ENCODE measurements around the gene CPLX3.

The CPLX3 gene

GRCh38 chr15:74807282-74807681 is 19.1 kb upstream of the CPLX3 start:
- no peak for DNase-seq

DNA sequence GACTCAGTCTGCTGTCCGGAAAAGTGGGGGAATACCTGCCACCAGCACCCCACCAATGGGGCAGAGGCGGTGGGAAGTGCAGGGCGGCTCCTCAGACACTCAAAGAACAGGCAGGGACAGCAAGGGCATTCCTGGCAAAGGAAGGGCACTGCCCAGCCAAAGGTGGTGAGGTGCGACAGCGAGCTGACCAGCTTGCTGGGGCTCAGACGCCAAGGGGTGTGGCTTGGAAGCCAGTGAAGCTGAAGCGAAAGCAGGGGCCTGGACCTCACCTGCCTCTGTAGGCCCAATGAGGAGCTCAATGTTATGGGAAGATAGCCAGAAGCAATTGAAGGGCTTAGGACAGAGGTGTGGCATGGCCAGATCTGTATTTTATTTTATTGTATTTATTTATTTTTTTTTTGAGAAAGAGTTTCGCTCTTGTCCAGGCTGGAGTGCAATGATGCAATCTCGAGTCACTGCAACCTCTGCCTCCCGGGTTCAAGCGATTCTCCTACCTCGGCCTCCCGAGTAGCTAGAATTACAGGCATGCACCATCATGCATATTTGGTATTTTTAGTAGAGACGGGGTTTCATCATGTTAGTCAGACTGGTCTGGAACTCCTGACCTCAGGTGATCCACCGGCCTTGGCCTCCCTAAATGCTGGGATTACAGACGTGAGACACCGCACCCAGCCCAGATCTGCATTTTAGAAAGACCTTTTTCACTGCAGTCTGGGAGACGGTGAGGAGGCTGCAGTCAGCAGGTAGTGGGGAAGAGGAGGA is 18.2 kb upstream of the CPLX3 start:
- peak; percentile 42 for DNase-seq

DNA sequence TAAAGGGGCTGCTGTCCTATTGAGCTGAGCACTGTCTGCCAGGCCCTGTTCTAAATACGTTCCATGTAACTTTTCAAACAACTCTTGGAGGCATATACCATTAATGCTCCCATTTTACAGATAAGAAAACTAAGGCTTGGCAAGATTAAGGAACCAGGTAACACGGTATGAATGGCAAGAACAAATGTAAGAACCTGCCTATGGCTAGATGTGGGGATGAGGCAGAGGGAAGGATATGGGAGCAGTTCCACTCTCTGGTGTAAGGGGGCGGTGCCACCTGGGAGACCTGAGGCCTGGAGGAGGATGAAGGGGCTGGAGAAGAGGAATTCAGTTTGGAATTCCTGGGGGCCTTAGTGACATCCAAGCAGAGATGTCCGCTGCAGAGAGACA is 17.6 kb upstream of the CPLX3 start:
- no peak for DNase-seq

GRCh38 chr15:74809242-74809641 is 17.2 kb upstream of the CPLX3 start:
- DNase-seq = no peak

DNA sequence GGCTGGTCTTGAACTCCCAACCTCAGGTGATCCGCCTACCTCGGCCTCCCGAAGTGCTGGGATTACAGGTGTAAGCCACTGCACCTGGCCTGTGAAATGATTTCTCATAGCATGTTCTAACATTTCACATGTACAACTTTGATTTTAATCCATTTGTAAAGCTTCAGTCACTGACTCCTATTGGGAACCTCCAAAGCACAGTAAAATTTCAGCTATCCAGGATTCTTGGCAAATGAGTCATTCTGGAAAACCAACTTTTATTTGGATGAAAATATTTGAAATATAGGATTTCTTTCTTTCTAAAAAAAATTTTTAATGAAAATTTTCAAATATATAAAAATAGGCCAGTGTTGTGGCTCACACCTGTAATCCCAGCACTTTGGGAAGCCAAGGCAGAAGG is 16.5 kb upstream of the CPLX3 start:
- DNase-seq = no peak

- no peak for DNase-seq
Observed at GRCh38 chr15:74812533-74812932, 13.9 kb upstream of the CPLX3 start, which contains the start of gene LMAN1L. Gene LMAN1L, plus strand, starts transcription at chr15:74812835. Its CDS starts 20 bp downstream, at chr15:74812855.

GRCh38 chr15:74815121-74815934 is 11.1 kb upstream of the CPLX3 start:
- no peak for DNase-seq

DNA sequence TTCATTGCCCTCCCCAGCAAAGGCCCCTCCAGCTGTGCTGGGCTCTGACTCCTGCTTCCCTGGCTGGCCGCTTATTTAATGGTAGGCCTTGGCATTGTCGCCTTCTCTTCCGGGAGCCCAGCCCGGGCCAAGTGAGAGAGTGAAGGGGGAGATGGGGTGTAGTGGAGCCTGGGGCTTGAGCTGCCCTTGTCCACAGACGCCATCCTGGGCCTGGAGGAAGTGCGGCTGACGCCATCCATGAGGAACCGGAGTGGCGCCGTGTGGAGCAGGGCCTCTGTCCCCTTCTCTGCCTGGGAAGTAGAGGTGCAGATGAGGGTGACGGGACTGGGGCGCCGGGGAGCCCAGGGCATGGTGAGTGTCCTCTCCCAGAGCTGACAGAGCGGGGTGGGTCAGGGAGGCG is 10.5 kb upstream of the CPLX3 start:
- no peak for DNase-seq

- no peak for DNase-seq
Observed at GRCh38 chr15:74816624-74817369, 9.6 kb upstream of the CPLX3 start.

DNA sequence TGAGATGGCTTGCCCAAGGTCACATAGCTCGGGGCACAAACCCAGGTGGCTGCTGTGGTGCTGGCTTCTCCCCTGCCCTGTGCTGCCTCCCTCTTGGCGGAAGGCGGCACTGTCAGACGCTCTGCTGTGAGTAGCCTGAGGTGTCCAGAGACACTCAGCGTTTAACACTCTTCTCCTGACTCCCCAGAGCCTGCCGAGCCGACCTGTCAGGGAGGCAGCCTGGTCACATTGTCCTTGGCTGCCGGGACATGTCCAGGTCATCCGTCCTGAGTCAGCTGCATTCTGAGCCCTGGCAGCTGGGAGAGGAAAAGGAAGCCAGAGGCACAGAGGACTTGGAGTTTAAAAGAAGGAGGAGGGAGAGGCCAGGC is 9.1 kb upstream of the CPLX3 start:
- no peak for DNase-seq

- no peak for DNase-seq
Observed at GRCh38 chr15:74820056-74820455, 6.4 kb upstream of the CPLX3 start.

DNA sequence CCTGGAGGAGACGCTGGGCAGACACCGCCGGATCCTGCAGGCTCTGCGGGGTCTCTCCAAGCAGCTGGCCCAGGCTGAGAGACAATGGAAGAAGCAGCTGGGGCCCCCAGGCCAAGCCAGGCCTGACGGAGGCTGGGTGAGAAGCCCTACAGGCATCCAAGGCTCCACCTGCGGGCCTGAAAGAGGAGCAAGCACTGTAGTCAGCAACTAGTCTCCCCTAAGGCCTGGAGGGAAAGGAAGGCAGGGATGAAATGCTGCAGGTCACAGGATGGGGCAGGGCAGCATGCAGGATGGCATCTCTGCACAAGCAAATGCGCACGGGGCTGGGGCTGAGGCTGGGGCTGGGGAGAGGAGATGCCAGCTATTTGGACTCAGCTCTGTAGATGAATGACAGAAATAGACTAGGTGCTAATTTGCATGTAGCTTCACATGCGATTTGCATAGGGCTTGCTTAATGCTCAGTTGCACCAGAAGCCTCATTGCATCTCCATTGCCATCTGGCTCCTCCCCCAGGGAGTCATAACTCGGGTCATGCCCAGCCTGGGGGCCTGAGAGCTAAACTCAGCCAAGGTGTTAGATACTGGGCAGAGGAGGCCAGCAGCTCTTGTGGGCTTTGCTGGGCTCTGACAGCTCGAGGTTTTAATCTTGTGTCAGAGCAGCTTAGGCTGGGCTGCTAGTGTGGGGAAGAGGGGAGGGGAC is 5.2 kb upstream of the CPLX3 start:
- no peak for DNase-seq

DNA sequence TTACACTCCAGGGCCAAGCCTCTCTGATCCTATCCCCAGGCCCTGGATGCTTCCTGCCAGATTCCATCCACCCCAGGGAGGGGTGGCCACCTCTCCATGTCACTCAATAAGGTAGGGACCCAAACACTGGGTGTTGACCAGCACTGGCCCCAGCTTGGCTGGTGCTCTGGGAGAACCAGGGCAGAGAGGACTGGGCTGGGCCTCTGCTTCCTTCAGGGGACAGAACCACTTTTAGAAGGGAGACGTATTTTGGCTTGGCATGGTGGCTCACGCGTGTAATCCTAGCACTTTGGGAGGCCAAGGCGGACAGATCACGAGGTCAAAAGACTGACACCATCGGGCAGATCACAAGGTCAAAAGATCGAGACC is 4.7 kb upstream of the CPLX3 start:
- no peak for DNase-seq

- no peak for DNase-seq
Observed at GRCh38 chr15:74822233-74822632, 4.2 kb upstream of the CPLX3 start.

DNA sequence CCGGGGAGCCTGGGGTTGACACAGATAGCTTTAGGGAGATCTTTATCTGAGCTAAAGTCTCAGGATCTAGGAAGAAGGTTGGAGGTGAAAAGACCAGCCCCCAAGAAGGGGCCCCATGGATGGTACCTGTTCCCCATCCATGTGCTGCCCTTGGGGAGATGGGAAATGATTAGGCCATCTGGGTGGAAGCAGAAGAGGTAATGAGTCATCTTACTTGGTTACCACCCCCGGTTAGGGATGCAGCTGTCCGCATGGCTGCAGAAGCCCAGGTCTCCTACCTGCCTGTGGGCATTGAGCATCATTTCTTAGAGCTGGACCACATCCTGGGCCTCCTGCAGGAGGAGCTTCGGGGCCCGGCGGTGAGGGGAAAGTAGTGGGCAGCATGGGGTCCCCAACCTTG is 3.1 kb upstream of the CPLX3 start:
- DNase-seq = no peak

GRCh38 chr15:74824976-74825375 is 1.5 kb upstream of the CPLX3 start:
- DNase-seq = no peak

GRCh38 chr15:74825866-74826265 is 561 bp upstream of the CPLX3 start:
- no peak for DNase-seq

DNA sequence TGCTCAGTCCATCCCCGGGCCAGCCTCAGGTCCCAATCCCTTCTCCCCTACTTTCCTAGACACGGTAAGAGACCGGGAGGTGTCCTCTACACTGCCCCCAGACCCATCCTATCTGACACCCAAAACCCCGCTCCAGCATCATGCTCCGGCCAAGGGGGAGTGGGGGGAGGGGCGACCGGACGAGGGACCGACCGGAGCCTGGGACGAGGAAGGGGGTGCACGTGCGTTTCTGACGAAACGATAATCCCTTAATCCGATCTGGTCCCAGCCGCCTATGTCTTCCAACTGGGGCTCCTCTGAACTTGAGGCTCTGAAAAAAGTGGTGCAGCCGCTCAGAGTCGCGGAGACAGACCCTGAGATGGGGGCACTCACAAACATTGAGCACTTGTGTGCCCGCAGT is 494 bp downstream of the CPLX3 start:
- DNase-seq = no peak

DNA sequence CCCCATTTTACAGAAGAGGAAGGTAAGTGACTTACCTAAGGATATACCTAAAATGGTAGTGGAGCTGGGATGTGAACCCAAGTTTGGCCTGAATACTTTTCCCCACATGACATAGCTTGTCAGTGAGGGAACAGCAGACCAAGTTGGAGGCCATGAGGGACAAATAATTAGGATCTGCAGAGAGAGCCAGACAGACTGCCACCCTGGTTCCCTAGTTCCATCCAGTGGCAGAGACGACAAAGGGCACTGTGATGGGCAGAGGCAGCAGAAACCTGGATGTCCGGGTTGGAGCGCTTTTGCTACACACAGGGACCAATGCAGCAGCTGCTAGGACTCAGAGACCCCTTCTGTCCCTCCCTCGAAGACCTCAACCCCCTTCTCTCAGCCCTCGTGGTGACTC is 1.2 kb downstream of the CPLX3 start:
- no peak for DNase-seq

- DNase-seq = peak; percentile 23
Observed at GRCh38 chr15:74828835-74829234, 2.4 kb downstream of the CPLX3 start.

DNA sequence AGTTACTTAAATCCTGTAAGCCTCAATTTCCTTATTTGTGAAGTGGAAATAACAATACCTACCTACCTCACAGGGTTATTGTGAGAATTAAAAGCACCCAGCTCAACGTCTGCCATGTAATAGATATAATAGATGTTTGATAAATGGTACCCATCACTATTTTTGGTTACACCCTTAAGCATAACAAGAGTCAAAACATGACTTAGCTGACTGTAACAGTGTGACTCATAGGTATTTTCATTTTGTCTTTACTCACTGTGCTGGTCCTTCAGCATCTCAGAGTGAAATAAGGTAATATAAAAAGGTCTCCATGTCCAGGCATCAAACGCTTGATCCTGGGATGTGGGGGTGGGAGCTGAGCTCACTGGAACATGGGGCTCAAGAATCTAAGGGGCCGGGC is 3.1 kb downstream of the CPLX3 start:
- DNase-seq = no peak

DNA sequence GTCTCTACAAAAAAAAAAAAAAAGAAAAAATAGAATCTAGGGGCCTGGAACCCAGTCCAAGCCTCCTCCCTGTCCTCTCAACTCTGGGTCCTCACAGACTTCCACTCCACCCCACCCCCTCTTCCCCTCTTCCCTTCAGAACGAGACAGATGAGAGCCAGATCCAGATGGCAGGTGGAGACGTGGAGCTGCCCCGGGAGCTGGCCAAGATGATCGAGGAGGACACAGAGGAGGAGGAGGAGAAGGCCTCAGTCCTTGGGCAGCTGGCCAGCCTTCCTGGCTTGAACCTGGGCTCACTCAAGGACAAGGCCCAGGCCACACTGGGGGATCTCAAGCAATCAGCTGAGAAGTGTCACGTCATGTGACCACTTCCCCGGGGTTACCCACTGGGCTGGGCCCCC is 3.6 kb downstream of the CPLX3 start:
- DNase-seq = no peak

- no peak for DNase-seq
Observed at GRCh38 chr15:74830868-74831267, 4.4 kb downstream of the CPLX3 start.

Measured in NCI-H774 (cell line).